Stimulated activated naive CD8-positive, alpha-beta T cell treated with anti-CD3 and anti-CD28 coated beads, Interleukin-15, Interleukin-2, amounts not matched to agents 100 U/mL and 50 U/mL, for 24 hours (primary cell): Measurements from ENCODE around the gene PAIP2B.
"Not testable (repeated sequence)": the region's sequence is repeated elsewhere in the genome, so short reads cannot be mapped to it uniquely, and the experiment has no call there.

Source experiments
- ATAC-seq: fragments of 150-1000 bp; cut with Tn5 transposase; one replicate; pipeline ENCODE4 v1.10.0; 2021
- DNase-seq: peaks from one replicate; pipeline ENCODE4 v3.0.0; 2021

PAIP2B gene

GRCh38 chr2:71216501-71216900 lies 10.4 kb downstream of the PAIP2B start:
- no peak for DNase-seq
- ATAC-seq, result no peak

GRCh38 chr2:71215447-71215846 lies 11.5 kb downstream of the PAIP2B start:
- DNase-seq (no peak), ATAC-seq (no peak)

GRCh38 chr2:71212336-71212735 lies 14.6 kb downstream of the PAIP2B start:
- no peak for DNase-seq
- ATAC-seq, result no peak

- ATAC-seq (no peak), DNase-seq (no peak)
Measured at GRCh38 chr2:71210292-71210691, 16.6 kb downstream of the PAIP2B start.

- DNase-seq, result no peak
- no peak for ATAC-seq
Measured at GRCh38 chr2:71208756-71209155, 18.1 kb downstream of the PAIP2B start.

GRCh38 chr2:71207601-71208000 lies 19.3 kb downstream of the PAIP2B start:
- ATAC-seq, result no peak
- no peak for DNase-seq

GRCh38 chr2:71206271-71206670 lies 20.6 kb downstream of the PAIP2B start:
- DNase-seq (no peak), ATAC-seq (no peak)

GRCh38 chr2:71191570-71191943 lies 35.3 kb downstream of the PAIP2B start:
- ATAC-seq, result no peak

GRCh38 chr2:71190656-71191569 lies 36.0 kb downstream of the PAIP2B start:
- ATAC-seq (no peak), DNase-seq (no peak)

More at GRCh38 chr2:71191570-71191943, 35.3 kb downstream of the PAIP2B start:
- no peak for DNase-seq

GRCh38 chr2:71187589-71187988 lies 39.3 kb downstream of the PAIP2B start:
- ATAC-seq, result no peak
- no peak for DNase-seq

- DNase-seq (no peak), ATAC-seq (no peak)
Measured at GRCh38 chr2:71186973-71187372, 39.9 kb downstream of the PAIP2B start.

GRCh38 chr2:71183306-71184115 lies 43.4 kb downstream of the PAIP2B start:
- not testable (repeated sequence) for DNase-seq, ATAC-seq

- DNase-seq (no peak), ATAC-seq (no peak)
Measured at GRCh38 chr2:71181316-71181715, 45.6 kb downstream of the PAIP2B start.

GRCh38 chr2:71178836-71179235 lies 48.1 kb downstream of the PAIP2B start:
- not testable (repeated sequence) for ATAC-seq, DNase-seq

GRCh38 chr2:71174207-71174606 lies 52.7 kb downstream of the PAIP2B start:
- DNase-seq, result no peak
- ATAC-seq, result no peak

- ATAC-seq (no peak), DNase-seq (no peak)
Measured at GRCh38 chr2:71173096-71173495, 53.8 kb downstream of the PAIP2B start.

- ATAC-seq (no peak), DNase-seq (peak; percentile 9)
Measured at GRCh38 chr2:71166812-71167211, 60.1 kb downstream of the PAIP2B start.

GRCh38 chr2:71157124-71157793 lies 69.6 kb downstream of the PAIP2B start:
- ATAC-seq (peak; percentile 86), DNase-seq (peak; percentile 79)

- ATAC-seq (no peak), DNase-seq (no peak)
Measured at GRCh38 chr2:71156573-71156972, 70.3 kb downstream of the PAIP2B start.

- no peak for DNase-seq
- ATAC-seq, result no peak
Measured at GRCh38 chr2:71155846-71156245, 71.1 kb downstream of the PAIP2B start.

GRCh38 chr2:71154798-71155197 lies 72.1 kb downstream of the PAIP2B start:
- DNase-seq (peak; percentile 10), ATAC-seq (no peak)

GRCh38 chr2:71154279-71154678 lies 72.6 kb downstream of the PAIP2B start:
- ATAC-seq, result no peak

More at GRCh38 chr2:71154279-71154678, 72.6 kb downstream of the PAIP2B start:
- DNase-seq, result no peak
